RKO (cell line): ENCODE measurements around the gene SSBP2.

Experiments
- DNase-seq: peaks from one replicate; pipeline ENCODE4 v3.0.0-alpha.2; 2016; ENCODE audit warnings: low spot score

Gene SSBP2

DNA sequence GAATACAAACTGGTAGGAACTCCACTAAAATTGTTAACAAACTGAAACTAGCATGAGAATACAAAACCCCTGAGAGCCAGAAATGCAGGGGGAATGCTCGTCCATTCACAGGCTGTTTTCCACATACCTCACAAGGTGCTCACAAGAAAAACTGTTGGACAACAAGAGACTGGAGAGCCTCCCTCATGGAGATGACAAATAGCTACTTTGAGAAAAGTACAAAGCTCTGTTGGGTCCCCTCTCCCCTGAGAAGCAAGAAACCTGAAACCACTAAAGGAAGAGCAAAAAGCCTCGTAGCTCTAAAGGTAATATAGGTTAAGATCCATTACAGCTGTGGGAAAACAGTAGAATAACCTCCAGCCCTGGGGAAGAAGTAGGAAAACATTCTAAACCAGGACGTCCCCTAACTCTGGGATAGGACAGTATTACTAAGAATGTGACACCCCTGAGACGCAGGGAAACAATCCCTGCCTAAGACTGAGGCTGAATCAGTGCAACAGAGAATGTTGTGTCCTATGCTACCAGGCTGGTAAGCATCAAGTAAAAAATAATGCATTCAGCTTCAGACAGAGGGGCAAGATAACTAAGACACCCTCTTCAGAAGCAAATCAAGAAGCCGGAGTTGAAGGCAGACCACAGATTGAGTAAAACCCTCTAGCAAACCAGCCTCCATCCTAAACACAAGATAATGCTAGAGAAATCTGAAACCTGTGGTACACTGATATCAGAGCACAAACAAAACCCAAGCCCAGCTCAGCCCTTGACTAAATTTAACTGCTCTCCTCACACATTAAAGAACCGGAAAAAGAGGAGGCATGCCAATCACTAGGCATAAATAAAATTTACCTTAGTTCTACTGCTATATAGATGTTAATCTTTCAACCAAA, 160.2 kb downstream of the SSBP2 start:
- DNase-seq: no peak

DNA sequence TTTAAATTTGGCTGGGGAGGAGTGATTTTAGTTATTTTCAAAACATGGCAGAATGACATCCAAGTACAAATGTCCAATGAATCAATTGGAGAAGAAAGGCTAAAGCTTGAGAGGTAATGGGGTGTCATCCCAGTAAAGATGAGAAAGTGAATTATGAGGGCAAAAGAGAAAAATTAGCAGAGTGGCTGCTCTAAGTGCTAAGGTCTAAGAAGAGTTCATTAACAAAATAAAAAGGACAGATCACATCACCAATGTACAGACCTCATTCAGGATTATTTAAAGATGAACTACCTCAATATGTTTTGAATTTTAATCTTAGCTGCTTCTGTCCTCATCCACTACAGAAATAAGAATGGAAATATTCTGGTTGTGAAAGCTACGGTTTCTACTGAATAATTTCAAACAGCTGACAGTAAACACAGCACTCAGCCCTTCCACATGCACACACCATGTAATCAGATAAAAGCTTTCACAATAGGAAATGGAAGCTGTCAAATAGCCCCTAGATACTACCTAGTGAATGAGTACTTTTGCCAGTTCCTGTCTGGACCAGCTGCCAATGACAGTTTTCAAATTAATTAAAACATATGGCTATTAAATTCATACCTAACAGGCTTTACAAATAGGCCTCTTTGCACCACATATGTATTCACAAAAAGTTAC, 171.5 kb downstream of the SSBP2 start:
- no peak for DNase-seq

DNA sequence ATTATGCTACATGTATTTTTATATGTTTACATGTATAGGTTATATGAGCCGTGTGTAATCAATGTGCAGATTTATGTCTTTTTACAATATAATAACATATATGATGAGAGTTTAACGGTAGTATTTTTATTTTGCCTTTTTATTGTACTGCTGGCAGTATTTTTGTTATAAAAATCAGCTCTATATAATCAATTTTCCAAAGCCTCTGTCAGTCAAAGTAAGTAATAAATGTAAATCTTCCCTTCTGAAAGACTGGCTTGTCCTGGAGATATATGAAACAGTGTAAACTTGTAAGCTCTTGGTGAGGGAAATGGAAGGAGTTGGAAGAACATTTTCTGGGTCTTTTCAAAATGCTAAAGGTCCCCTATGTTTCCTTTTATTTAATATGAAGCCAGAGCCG, 173.8 kb downstream of the SSBP2 start:
- no peak for DNase-seq

DNA sequence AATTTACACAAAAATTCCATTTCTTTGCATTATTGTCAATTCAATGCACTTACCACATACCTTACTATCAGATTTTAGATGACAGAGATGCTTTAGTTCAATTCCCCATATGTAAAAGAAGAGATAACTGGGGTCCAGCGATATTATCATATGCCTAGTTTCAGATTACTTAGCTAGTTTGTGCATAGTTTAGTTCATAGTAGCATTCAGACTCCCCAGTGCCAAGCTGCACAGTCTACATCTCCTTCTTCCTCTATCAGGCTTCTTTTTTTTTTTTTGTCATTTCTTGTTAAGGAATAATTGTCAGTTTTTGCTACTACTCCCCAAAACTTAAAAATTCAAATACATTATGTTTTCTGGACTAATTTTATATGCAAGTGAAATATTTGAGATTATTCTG, 175.0 kb downstream of the SSBP2 start:
- no peak for DNase-seq

DNA sequence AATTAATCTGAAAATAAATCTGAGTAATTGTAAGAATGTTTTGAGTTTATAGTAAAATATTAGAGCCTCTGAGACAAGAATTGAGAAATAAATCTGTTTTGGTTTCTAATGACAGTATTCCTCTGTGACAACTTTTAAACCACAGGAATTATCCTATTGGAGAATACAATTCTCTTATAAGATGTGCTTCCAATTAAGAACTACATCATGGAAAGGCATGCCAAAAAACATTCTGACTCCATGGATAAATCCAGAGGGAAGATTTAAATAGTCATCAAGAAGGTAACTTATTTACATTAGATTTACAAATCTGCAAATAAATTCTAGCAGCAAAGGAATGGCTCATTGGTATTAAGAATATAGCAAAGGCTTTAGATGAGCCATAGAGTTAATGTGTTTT, 178.7 kb downstream of the SSBP2 start:
- DNase-seq: no peak

DNA sequence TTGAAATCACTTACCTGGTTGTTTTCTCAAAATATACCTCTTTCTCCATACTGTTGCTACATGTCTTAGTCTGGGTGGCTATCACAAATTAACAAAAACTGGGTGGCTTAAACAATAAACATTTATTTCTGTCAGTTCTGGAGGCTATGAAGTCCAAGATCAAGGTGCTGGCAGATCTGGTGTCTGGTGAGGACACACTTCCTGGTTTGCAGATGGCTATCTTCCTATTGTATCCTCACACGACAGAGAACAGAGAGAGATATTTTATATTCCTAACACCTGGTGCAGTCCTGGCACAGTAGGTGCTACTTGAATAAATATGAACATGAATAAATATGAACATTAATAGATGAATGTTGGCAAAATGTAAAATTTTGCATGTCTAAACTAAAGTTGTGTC, 192.7 kb downstream of the SSBP2 start:
- no peak for DNase-seq

DNA sequence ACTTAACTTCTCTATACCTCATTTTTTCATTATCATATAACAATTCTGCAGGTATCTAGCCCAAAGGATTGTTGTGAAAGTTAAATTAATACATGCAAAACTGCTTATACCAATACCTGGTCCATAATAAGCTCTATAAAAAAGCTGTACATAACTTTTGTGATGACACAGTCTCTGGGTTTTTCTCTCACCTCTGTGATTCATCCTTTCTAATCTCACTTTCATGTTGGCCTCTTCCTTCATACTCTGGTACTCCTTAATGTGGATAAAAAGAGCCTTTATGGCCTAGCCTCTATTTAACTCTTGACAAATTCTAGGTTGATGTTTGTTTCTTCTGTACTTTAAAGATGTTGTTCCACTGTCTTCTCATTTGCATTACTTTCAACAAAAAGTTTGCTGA, 194.1 kb downstream of the SSBP2 start:
- no peak for DNase-seq

DNA sequence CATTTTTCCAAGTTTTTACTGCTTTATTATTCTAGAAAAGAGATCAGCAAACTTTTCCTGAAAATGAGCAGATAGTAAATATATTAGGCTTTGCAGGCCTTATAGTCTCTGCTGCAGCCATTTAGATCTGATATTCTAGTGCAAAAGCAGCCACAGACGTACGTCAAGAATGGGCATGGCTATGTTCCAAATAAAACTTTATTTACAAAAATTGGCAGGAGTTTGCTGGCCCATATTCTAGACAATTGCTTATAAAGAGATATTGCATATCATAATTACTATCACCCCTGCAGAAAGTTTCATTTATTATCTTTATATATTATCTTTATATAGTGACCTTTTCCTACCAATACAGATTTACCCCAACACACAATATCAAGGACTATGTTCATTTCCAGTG, 195.0 kb downstream of the SSBP2 start:
- no peak for DNase-seq

DNA sequence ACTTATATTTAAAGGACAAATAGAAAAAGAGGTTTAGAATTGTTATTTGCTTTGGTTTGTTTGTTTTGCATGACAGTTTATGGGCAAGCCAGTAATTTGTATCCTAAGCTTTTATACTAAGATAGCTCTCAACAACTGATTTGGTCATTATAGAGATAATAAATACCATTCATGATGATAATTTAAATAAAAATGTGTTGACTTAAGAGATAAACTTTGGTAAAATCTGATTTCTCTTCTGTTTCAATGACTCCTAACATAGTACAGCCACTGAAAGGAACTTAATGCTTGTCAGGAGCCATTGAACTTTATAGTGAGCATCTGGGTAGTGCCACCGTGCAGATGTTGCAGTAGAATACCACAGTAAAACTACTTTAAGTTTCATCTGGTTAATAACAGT, 196.2 kb downstream of the SSBP2 start:
- no peak for DNase-seq

DNA sequence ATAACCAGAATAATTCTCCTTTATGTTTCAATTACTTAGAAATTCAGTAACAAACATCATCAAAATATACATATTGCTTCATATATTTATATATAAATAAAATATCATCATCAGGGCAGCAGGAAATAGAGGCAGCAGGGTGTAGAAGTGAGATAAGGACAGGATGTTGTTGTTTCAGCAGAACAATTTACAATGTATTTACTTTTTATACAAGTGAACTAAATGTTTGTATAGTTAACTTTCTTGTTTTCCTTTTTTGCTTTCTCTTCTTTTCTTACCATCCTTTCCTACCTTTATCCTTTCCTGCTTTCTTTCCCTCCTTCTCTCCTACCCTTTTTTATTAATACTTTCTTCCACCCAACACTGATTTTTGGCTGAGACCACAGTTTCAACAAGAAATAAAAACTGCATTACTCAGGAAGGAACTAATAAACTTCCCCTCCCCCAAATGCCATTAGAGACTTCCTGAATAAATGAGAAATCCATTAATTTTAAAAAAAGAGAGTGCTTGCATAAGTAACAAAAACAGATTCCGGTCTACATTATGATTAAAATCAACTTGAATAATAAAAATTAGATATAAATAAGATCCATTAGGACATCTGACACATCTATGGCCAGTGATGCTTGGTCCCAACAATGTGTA, 197.2 kb downstream of the SSBP2 start:
- DNase-seq: no peak

DNA sequence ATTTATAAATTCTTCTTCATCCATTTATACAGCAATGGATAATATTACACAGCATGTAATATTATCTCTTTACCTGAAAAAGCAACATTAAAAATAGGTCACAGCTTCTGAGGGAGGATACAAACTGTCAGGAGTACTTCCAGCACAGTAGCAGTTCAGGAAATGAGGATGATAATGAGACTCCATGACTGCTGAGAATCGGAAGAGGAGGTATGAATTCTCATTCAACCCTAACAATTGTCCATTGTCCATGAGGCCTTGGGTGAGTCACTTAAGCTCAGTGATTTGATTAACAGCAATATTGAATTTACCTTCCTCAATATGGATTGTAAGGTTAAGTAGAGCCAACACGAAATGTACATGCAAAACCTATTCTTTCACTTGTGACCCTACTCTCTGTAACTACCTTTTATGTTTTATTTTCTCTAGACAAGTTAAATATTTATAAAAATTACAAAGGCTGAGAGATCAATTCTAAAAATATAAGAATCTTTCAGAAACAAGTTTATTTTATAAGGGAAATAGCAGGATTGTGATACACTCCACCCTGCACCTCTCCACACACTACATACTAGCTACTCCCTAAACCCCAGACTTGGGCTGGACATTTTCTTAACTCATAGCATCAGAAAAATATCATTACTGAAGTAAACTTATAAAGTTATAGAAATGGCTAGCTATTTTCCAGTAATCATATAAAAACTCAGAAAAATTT, 197.9 kb downstream of the SSBP2 start:
- DNase-seq: no peak

DNA sequence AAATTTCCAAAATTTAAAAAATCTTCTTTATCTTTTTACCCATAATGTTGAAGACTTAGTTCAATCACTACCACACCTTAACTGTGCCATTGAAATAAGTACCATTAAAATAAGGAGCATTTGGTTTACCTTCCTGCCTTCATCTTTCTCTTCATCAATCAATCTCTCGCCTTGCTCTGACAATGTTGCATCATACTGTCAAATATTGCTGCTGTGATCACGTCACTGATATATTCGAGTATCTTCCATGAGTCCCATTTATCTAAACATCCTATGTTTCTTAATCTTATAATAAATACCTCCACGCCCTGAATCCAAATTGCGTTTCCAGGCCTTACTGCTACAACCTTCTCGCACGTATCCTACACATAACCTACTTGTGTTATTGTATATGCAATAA, 201.8 kb downstream of the SSBP2 start:
- DNase-seq: no peak

DNA sequence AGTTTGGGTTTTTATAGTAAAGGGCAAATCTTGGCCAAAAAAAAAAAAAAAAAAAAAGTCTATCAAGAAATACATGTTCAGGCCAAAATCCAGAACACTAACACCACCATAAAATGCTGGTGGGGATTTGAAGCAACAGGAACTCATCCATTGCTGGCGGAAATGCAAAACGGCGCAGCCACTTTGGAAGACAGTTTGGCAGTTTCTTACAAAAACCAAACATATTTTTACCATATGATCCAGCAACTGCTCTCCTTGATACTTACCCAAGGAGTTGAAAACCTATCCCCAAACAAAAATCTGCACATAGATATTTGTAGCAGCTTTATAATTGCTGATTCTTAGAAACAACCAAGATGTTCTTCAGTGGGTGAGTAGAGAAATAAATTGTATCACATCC, 203.9 kb downstream of the SSBP2 start:
- DNase-seq: no peak

DNA sequence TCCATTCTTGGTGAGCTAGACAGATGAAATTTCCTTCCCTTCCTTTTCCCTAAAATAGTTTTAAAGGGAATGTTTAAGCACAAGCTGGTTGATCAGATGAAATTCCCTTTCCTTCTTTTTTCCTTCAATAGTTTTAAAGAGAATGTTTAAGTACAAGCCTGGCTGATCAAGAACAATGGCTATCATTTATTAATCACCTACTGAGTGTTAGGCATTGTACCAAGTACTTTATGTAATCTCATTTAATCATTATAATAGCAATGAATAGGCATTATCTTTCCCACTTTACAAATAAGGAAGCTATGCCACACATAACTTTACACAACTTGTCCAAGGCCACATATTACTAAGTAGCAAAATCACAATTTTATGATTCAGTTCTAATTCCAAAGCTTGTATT, 205.0 kb downstream of the SSBP2 start:
- DNase-seq: no peak

DNA sequence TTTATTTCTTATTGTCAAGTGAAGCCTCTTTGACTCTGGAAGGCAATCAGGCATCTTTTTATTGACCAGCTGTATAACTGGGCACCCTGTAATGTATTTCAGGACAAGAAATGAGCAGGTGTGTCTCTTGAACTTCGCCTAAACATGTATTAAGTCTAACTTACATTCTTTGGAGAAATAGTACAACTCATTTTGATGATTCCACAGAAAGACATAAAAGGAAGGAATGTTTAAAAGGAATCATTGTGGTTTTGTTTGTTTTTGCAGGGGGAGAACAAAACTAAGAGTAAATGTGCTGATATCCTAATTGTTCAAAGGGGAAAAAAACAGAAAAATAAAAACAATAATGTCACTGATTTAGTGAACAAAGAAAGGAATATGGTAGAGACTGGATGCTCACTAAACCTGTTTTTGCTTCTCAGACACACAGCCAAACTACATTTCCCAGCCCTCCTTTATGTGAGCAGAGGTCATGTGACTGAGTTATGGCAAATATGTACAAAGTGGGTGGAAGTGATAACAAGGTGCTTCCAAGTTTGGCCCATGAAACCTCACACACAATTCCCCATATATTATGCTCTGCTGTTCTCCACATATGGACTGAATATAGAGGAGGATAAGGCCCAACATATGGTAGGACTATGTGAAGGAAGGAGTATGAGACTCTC, 206.4 kb downstream of the SSBP2 start:
- no peak for DNase-seq

DNA sequence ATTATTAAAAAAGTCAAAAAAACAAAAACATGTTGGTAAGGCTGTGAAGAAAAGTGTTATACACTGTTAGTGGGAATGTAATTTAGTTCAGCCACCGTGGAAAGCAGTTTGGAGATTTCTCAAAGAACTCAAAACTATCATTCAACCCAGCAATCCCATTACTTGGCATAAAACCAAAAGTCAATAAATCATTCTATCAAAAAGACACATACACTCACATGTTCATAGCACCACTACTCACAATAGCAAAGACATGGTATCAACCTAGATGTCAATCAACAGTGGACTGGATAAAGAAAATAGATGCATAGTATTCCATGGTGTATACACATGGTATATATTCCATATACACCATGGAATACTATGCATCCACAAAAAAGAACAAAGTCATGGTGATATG, 208.7 kb downstream of the SSBP2 start:
- DNase-seq: no peak

DNA sequence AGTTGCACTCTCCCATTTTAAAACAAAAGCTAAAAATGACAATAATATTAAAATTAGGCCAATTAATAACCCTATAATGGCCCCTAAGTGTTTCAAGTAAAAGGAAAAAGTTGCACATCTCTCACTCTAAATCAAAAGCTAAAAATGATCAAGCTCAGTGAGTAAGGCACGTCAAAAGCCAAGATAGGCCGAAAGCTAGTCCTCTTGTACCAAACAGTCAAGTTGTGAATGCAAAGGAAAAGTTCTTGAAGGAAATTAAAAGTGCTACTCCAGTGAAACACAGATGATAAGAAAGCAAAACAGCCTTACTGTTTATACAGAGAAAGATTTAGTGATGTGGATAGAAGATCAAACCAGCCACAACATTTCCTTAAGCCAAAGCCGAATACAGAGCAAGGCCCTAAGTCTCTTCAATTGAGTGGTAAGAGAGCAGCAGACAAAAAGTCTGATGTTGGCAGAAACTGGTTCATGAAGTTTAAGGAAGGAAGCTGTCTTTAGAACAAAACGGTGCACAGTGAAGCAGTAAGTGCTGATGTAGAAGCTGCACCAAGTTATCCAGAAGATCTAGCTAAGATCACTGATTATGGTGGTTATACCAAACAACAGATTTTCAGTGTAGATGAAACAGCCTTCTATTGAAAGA, 212.9 kb downstream of the SSBP2 start:
- DNase-seq: no peak

DNA sequence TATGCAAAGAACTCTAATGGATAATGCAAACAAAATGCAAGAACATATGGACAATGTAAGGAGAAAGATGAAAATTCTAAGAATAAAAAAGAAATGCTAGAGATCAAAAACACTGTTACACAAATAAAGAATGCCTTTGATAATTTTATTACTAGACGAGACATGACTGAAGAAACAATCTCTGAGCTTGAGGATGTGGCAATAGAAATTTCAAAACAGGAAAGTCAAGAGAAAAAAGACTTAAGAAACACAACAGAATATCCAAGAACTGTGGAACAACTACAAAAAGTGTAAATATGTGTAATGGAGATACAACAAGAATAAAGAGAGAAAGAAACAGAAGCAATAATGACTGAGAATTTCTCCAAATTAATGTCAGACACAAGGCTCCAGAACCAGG, 216.5 kb downstream of the SSBP2 start:
- DNase-seq: no peak

DNA sequence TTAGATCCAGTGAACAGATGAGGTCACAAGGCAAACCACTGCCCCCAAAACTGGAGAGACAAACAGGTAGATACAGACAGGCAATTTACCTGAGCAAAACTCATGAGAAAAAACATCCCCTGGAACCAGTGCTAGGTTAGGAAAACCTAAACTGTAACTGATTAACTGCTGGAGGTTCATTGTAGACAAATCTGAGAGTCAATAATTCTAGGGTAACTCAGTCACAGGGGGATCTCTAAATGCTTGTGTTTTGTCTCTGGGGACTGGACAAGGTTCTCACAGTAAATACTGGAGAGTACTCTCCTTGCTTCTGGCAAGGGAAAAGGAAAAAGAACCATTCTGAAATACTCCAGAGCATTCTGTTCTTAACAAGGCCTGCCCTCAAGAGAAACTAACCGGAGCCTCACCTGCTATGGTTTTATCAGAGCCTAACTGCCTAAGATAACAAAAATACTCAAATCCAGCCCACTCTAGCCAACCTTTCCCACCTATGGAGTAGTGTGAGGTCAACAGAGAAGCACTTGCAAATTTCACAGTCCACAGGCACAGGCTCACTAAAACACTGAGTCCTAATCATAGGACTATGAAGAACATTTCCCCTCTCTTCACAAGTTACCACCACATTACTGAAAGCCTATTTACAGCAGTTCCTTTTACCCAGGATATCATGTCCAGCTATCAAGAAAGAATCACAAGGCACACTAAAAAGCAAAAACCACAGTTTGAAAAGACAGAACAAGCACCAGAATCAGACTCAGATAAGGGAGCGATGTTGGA, 217.1 kb downstream of the SSBP2 start:
- DNase-seq: no peak

DNA sequence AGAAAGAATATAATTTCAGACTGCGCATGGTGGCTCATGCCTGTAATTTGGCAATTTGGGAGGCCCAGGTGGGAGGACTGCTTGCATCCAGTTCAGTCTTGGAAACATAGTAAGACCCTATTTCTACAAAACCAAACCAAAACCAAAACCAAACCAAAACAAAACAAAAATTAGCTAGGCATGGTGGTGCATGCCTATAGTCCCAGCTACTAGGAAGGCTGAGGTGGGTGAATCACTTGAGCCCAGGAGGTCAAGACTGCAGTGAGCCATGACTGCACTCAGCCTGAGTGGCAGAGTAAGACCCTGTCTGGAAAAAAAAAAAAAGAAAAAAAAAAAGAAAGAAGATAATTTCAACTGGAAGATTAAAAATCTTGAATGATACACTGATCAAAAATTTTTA, 220.0 kb downstream of the SSBP2 start:
- DNase-seq: no peak

DNA sequence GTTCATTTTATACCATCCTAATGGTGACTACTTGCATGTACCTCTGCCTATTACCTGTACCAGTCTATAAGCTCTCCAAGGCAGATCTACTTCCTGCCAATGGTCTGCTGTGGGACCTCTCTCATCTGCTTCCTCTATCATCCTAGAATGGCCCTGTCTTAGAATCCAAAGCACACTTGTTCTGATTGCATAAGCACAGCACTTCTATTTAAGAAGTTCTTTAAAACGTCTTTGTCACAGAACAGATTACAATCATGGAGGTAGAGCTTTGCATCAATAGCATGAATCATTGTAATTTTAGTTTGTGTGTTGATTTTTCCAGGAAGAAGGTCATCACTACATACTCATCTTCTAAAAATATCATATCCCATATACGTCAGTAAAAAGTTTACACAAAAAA, 225.2 kb downstream of the SSBP2 start:
- no peak for DNase-seq
